WTC11 (cell line): ENCODE measurements around the gene GAD2.

Experiments used
- ATF6 ChIP-seq: sonication (generic); formaldehyde crosslinking; IDR thresholded peaks from 2 replicates; pipeline ENCODE4 v1.8.1; 2023; ENCODE audit warnings: mild to moderate bottlenecking, missing genetic modification reagents
- CTCF ChIP-seq: fragments of 200-600 bp; IDR thresholded peaks from 2 replicates; pipeline ENCODE4 v1.8.0; 2022; ENCODE audit warnings: antibody characterized with exemption
- ETV6 ChIP-seq: sonication (generic); formaldehyde crosslinking; IDR thresholded peaks from 2 replicates; pipeline ENCODE4 v1.8.1; 2022; ENCODE audit warnings: mild to moderate bottlenecking, missing genetic modification reagents
- USF2 ChIP-seq: sonication (generic); formaldehyde crosslinking; IDR thresholded peaks from 2 replicates; pipeline ENCODE4 v1.8.1; 2023; ENCODE audit warnings: mild to moderate bottlenecking, missing genetic modification reagents, moderate library complexity
- ZNF317 ChIP-seq: sonication (generic); formaldehyde crosslinking; IDR thresholded peaks from 2 replicates; pipeline ENCODE4 v1.8.1; 2023; ENCODE audit warnings: low read depth, mild to moderate bottlenecking, moderate library complexity, missing genetic modification reagents, borderline replicate concordance
- ZNF423 ChIP-seq: fragments of 250-450 bp; sonication (Bioruptor Pico); IDR thresholded peaks from 2 replicates; pipeline ENCODE4 v2.1.2; 2022; ENCODE audit warnings: mild to moderate bottlenecking, moderate library complexity

- TF ChIP-seq USF2 (no peak), ZNF317 (CRISPR knock-in tag) (no peak), CTCF (no peak), ZNF423 (no peak), ETV6 (CRISPR knock-in tag) (no peak), ATF6 (CRISPR knock-in tag) (no peak)
Measured at GRCh38 chr10:26227786-26228185, 11.2 kb downstream of the GAD2 start.
